NK-92 (cell line): ENCODE measurements around the gene COL2A1.

Experiments used
- DNase-seq: peaks from one replicate; lab custom pipeline; 2025; ENCODE audit not compliant: unreplicated experiment; lab: John Stamatoyannopoulos, UW

The COL2A1 gene

DNA sequence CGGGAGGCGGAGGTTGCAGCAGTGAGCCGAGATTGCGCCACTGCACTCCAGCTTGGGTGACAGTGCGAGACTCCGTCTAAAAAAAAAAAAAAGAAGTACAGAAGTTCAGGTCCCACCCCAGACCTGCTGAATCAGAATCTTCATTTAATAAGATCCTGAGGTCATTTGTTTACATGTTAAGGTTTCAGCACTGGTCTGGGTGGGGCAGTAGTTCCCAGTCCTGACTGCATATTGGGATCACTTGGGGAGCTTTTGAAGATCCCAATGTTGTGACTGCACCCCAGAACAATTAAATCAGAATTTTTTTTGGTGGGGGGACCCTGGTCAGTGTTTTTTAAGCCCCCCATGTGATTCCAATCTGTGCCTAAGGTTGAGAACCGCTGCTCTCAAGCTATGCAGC lies 11.7 kb upstream of the COL2A1 start:
- DNase-seq = no peak

DNA sequence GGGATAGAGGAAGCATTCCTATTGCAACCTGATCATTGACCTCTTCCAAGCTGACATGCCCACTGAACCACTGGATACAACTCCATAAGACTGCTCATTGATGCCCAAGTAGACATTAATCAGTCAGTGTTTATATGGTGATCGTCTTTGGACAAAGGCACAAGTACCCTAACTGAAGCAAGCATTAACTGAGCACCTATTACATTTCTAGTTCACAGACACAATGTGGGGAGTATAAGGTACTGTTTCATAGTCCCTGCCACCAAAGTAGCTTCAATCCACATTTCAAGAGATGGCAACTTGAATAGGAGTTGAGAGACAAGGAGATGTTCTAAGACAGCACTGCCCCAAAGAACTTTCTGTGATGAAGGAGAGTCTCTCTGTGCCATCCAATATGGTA lies 10.9 kb upstream of the COL2A1 start:
- no peak for DNase-seq

DNA sequence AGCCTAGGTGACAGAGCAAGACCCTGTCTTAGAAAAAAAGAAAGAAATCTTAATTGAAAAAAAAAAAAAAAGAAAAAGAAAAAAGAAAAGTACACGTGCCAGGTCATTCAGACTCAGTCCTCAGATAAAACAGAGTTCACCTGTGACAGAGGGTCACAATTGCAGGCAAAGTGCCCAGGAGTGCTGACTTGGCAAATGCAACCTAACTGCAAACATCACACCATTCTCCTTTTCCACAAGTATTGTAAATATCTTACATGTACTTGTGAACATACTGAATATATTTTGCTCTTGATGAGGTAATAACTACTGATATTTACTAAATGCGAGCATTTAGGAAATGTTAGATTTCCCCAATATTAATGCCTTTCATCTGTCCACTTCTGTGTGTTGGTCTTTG lies 9.0 kb upstream of the COL2A1 start:
- no peak for DNase-seq

DNA sequence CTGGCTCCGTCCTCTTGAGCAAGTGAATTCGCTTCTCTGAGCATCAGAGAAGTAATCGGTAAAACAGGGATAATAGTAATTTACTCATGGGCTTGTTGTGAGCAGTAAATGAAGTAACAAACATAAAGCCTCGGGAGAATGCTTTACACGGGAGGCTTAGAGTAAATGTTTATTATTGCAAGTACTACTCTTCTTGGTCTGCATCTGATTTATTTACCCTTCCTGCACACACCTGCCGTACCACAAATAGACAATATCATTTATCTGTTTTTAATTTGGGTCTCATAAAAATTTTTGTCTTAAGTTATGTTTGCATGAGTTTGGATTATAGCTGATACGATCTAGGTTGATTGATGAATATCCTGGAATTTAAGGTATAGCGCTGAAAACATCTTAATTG lies 7.8 kb upstream of the COL2A1 start:
- DNase-seq = no peak

DNA sequence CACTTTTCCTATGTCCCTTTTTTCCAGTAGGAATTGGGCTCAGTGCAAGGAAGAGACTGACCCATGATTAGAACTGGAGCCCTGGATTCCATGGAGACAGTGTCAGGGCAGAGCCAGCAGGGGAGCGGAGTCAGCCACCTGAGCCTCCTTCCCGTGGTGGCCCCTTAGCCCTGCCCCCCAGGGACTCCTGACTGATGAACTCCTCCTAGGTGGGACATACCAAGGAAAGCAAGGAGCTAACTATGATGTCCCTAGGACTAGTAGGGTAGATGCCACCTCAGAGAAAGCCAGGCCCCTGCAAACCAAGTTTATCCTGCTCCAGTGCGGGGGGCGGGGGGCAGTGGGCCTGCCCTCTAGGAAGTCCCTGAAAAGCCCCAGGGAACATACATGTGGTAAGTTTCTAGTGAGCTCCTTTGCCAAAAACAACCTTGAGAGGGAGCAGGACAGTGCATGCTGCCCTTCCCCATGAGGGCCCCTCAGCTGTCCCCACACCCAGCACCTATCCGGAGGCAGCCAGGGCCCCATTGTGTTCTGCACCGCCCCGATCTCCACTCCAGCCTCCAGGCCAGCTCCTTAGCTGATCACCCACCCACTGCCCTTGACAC lies 6.2 kb upstream of the COL2A1 start:
- DNase-seq = no peak

DNA sequence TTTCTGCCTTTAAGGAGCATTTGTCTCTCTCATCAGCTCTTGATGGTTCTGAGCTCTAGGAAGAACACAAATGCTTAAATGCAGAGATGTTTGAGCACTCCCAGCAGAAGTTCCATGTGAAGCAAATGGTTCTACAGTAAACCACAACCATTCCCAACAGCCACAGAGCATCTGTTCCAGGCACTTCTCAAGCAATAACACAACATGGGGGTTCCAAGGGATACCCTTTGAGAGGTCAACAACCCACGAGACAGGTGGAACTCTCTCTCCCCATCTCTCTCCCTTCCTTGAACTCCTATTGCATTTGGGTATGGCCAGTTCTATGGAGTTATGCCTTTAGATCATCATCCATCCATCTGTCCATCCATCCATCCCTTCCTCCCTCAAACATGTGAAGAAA lies 5.2 kb upstream of the COL2A1 start:
- DNase-seq = no peak

DNA sequence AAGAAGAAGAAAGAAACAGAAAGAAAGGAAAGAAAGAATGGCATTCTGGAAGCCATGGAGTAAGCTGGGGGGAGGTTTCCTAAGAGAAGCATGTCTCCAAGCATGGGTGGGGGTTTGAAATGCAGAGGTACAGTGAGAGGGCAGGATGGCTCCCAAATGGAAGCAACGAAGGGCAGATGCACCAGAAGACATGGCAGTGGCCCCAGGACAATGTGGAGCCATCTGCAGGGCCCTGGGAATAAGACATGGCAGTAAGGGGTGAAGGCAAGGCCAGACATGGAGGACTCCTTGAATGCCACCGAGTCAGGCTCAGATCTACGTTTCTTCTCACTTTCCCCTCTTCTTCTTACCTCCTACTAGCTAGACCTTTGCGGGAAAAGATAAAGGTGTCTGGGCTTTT lies 4.7 kb upstream of the COL2A1 start:
- no peak for DNase-seq

DNA sequence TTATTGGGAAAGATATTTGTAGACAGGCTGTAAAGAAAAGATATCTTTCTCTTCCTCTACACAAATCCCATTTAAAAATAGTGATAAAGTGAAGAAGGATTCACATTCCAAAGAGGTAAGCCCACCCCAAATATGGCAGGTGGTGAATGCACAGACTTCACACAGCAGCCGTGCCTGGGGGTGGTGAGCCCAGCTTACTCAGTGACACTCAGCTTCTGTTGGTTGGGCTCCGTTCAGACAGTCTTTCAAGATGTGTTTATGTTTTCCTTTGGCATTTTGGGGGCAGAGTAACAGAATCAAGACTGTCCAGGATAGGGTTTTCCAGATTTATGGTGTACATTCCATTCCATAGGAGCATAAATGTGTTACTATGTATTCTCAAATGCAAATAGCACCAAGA lies 4.1 kb upstream of the COL2A1 start:
- no peak for DNase-seq

DNA sequence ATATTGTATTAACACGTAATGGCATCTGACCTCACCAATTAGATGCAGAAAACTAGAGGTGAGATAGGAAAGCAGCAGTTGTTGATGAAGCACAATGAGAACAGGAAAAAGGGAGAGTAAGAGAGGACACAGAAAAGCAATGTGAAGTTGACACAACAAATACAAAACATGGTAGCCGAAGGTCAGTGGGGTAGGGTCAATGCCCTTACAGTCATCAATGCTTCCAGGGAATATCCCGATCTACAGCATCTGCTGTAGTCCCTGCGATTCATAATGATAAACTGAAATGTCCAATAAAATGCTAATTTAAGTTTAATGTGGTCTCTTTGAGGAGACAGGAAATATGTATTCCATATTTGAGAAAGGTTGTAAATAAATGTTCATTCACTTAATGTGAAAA lies 2.9 kb upstream of the COL2A1 start:
- DNase-seq = no peak

DNA sequence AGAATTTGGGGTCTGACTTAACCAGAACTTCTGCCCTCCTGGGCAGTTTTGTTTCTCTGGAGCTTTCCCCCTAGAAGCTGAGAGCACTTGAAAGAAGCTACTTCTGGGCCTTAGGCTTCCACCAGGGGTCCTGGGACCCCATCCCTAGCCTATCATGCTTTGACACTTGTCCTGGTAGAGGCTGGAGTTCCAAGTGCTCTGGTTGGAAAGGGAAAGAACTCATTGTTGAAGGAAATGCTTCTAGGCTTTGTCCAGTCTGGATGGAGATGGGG lies 1.4 kb upstream of the COL2A1 start:
- no peak for DNase-seq

DNA sequence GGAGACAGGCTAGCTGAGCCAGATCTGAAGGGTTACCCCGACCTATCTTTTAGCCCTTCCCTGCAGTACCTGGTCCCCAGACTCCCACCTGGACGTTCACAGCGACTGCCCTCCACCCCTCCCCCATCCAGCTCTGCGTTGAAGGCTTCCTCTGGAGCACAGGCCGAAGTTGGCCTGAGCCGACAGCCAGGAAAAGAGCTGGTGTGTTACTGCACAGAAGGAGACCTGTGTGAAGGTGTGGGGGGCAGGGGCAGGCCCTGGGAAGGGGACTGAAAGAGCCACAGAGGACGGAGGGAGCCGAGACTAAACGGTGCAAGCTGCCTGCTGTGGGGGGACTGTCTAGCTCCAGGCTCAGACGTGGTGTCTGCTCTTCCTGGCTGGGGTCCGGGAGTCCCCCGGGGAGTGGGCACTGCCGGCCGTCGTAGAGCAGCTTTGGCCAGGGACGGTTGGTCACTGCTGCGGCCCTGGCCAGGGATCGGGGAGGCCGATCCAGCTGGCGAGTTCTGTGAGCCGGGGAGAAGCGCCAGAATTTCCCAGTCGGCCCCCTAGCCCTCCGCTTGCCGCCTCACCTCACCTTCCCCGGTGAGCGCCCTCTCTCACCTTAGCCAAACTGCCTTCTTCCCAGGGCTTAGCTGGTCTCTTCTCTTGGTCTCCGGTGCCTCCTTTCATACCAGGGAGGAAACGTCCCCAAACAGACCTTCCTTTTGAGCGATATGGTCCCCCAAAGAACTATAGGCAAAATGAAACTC lies 899 bp upstream of the COL2A1 start:
- no peak for DNase-seq

DNA sequence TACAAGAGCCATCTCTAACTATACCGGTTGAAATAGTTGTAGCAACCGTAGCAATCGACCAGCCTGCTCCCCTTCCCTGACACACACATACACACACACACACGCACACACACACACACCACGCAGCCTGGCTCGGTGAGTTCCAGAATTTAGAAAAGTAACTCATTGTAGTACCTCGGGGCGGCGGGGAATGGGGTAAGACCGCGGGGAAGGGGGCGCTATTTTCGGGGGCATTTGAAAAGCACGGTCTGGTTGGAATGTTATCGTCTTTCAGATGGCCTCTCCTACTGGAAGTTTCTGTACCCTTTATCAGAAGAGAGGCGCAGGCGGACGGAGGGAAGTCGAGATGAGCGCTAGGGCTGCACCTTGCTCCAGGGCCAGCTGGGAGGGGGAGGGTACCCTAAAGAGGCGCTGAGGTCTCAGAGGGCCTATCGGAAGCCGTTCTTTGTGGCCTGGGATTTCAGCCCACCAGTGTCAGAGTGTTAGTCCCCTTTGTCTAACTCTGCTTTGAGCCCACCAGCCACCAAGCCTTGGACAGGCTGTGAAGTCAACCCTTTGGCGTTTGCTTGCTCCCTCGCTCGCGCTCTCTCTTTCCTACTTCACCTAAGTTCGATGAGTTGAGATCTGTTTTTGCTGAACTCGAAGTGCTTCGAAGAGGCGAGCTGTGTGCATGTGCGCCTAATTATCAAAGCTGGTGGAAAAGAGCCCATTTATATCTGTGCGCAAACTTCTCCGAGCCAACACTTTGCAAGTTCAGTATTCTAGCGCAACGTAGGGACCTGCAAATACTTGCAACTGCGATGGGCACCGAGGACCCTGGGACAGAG lies 837 bp downstream of the COL2A1 start:
- DNase-seq = no peak

DNA sequence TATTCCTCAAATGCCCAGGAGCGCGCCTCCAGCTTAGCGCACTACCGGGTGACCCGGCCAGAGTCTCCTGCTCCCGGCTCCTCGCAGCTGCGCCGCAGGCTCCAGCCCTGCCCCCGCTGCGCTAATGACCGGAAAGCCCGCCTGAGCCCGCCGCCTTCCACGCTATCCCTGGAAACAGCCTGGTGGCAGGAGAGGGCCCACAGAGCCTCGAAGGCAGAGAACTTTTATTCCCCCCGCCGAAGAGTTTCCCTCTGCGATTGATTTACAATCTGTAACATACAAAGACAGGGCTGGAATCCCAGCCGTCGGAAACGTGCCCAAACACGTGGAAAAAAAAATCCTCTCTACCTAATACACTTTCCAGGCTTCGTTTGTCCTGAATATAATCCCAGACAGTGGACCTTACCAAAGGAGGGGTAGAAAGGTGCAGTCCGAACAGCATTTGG lies 1.5 kb downstream of the COL2A1 start:
- no peak for DNase-seq

DNA sequence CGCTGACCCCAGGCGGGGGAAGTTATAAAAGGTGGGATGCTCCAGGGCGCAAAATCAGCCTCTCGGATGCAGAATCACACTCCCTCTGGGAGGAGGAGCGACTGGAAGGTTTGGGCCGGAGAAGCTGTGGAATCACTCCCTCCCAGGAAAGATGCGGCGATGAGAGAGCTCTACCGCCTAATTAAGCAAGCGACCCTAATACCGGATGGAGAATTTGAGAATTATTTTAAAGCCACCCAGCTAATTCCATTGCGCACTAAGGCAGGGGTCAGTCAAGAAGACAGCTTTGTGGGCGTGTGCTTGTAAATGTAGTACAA lies 1.9 kb downstream of the COL2A1 start:
- no peak for DNase-seq

DNA sequence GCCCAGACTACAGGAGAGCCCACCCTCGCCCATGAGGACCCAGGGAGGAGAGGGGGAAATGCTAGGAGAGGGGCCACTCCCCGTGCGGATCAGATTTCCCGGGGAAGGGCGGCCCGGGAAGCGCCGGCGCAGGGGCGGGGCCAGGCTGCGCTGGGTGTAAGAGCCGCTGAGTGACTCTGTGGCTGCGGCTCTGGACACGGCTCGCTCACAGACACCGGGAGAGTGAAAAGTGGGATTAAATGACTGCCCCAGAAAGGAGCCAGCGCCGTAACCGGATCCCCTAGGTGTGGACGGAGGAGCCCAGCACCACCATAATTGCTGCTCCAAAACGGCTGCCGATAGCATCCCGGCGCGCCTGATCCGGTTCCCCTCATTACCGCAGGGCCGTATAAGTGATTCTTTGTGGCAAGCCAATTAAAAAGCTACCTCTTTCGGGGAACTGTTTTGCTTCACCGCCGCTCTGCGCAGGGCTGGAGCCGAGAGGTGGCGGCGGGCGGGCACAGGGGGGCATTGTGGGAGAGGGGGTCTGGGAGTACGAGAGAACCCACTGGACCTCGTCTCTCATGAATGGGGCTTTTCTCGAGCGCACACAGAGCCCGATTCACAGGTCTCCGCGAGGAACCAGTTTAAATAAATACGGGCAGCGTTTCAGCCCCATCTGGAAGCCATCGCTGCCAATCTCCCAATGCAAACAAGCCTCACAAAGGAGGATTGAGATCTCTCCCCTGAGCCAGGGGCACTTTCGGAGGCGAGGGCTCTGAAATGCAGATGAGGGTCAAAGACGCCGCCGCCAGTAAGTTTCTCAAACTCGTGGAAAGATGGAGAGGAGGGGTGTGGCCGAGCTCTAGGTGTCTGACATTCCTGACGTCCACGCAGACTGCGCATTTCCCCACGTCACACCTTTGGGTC lies 2.5 kb downstream of the COL2A1 start:
- DNase-seq = no peak

DNA sequence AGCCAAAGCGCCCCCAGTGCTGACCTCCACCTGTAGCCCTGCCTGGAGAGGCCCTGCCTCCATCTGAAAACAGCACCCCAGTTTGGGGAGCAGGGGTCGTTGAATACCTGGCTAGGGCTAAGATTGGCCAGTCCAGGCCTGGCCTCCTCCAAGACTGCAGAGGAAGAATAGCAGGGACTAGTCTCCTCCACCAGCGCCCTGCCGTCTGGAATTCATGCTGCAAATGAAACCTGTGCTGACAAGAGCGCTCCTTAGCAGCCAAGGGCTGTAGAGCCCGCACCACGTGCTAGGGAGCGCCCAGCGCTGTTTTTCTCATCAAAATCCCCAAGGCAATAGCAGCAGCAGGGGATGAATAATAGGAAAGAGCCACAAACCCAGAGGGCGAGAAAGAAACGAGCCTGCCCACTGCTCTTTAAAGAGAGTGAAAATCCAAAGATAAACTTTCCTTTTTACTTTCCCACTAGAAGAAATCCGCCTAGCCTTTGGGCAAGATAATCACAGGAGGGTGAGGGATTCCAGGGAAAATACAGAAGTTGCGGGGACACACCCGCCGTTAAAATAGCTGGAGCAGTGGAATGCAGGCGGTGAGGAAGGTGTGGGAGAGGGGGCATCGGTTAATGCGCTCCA lies 3.3 kb downstream of the COL2A1 start:
- DNase-seq = no peak

DNA sequence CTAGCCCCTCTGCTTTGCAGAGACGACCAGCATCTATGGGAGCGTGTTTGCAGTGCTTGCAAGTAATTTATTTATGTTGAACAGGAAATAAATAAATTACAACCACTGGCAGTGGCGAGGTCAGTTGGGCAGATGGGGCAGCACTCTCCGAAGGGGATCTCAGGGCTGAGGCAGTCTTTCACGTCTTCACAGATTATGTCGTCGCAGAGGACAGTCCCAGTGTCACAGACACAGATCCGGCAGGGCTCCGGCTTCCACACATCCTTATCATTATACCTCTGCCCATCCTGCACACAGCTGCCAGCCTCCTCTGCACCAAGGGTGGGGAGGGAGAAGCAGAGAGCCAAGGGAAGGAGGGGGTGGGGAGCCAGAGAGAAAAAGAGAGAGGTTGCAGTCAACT lies 4.5 kb downstream of the COL2A1 start:
- DNase-seq = no peak

DNA sequence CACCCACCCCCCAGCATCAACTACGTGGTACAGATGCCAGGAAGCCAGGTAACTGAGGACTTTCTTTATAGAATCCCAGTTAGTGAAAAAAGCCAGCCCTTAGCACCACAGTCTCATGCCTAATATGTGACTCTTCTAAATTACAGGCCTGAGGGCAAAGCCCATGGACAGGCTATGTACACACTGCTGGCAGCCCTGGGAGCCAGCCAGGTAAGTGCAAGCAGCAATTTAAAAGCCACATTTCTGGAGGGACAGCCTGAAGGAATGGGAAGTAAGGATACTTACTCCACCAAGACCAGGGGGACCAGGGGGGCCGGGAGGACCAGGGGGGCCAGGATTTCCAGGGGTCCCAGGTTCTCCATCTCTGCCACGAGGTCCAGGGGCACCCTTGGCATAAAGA lies 7.0 kb downstream of the COL2A1 start:
- DNase-seq = no peak

DNA sequence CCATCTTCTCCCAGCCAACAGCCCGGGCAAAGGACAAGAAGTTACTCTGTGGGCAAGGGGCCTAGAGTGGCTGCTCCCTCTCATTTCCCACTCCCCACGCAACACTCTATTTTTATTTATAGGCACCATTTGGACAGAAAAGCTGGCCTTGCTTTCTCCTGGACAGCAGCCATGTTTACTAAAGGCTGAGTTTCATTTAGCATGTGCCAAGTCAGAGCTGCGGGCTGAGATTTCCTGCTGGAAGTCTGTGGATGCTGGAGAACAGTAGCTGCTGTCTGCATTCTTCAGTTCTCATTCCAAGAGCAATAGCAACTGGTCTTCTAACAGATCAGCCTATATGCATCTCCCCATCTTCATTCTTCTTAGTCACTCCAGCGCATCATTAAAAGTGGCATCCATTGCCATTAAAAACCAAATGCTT lies 8.3 kb downstream of the COL2A1 start:
- no peak for DNase-seq

DNA sequence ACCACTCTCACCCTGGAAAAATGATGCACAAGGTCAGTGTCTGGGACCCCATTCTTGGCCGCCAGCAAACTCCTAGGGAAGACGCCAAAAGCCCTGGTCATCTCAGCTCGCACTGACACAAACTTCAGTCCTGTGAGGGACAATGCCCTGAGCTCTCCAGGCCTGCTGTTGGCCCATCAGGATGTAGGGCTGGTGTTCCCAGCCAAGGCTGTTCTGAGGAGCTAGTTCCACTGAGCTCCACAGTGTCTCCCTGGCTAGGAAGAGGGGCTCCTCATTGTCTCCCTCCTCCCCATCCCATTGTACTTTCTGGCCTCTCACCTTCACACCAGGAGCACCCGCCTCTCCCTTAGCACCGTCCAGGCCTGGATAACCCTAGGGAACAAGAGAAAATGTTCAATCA lies 10.8 kb downstream of the COL2A1 start:
- no peak for DNase-seq

DNA sequence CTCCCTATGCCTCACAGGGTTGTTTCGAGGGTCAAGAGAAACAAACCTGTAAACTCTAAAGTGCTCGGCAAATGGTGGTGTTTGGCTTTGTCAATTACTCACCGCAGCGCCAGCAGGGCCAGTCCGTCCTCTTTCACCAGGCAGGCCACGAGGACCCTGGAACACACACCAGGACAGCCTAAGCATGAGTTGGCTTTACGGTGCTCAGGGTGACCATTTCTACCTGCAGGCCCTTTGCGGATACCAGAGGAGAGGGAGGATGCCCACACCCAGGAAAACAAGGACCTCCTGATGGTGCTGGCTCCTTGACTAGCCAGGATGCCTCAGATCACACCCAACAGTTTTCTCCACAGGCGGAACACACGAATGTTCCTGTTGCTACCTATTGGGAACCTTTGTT lies 11.5 kb downstream of the COL2A1 start:
- no peak for DNase-seq
